ENCODE data around the gene NF1. TPM values are rescaled to one million over a fixed set of nuclear protein-coding genes. Genes with fewer than 3 reads are reported as not detected.

Gene NF1
- total RNA-seq, 4 donors from 2014 or later = 23.6 to 47.3 (median 32.0) TPM

DNA sequence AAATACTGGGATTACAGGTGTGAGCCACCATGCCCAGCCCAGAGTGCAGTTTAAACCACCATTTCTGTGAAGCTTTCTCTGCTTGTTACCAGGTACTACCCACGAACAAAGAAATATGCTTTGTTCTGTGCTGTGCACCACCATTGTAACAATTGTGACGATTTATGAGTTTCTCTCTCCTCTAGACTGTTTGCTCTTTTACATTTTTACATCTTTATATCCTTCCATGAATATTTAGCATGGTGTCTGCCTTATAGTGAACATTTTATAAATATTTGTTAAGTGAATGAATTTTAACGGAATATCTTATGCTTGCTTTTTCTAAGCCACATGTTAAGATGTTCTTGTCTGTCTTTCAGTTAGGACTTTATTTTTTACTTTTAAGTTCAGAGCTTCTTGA, 141.9 kb downstream of the NF1 start:
- ATAC-seq = no peak
- H3K27me3 ChIP-seq = no peaks in the 10 kb centered on the region
- no peak overlapping the region for H3K27ac ChIP-seq
- intact Hi-C loops (cut with DNase I; ENCODE audit: low total_unique reads) = no loop called here
- H3K9me3 ChIP-seq = no peaks in the 10 kb centered on the region
- TF ChIP-seq, protein P1, sequence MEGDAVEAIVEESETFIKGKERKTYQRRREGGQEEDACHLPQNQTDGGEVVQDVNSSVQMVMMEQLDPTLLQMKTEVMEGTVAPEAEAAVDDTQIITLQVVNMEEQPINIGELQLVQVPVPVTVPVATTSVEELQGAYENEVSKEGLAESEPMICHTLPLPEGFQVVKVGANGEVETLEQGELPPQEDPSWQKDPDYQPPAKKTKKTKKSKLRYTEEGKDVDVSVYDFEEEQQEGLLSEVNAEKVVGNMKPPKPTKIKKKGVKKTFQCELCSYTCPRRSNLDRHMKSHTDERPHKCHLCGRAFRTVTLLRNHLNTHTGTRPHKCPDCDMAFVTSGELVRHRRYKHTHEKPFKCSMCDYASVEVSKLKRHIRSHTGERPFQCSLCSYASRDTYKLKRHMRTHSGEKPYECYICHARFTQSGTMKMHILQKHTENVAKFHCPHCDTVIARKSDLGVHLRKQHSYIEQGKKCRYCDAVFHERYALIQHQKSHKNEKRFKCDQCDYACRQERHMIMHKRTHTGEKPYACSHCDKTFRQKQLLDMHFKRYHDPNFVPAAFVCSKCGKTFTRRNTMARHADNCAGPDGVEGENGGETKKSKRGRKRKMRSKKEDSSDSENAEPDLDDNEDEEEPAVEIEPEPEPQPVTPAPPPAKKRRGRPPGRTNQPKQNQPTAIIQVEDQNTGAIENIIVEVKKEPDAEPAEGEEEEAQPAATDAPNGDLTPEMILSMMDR (IDR thresholded peaks at IDR 0.05 in 4 of 5, conservative IDR thresholded peaks at IDR 0.05 in 1 of 5) = no peak
- no peak for TF ChIP-seq POLR2A (IDR thresholded peaks at IDR 0.05)
- in situ Hi-C loops (cut with MboI; ENCODE audit: low sequenced_read_pairs in 4 of 4) = loop anchor here in 1 of 4 donors (25.0 kb wide), 1 partner anchor 101 kb away; no protein-coding TSS in a partner anchor
- DNase-seq = no peak
- peaks cover 3 to 78% of the 10 kb centered on the region in 2 donors for H3K36me3 ChIP-seq
- no peak overlapping the region for H3K4me3 ChIP-seq
- no peaks in the 10 kb centered on the region for H3K4me1 ChIP-seq

DNA sequence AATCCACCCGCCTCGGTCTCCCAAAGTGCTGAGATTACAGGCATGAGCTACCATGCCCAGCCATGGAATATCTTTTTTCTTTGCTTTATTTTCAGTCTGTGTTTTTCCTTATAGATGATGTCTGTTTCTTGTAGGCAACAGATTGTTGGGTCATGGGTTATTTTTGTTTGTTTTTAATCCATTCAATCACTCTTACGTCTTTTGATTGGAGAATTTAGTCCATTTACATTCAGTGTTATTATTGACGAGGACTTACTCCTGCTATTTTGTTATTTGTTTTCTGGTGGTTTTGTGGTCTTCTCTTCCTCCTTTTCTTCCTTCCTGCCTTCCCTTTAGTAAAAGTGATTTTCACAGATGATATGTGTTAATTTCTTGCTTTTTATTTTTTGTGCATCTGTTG, 146.3 kb downstream of the NF1 start:
- Histone ChIP-seq H3K36me3 (peaks cover 0 to 61% of the 10 kb centered on the region in 2 donors), H3K27ac (no peak overlapping the region), H3K4me1 (no peaks in the 10 kb centered on the region), H3K27me3 (no peaks in the 10 kb centered on the region), H3K9me3 (no peaks in the 10 kb centered on the region), H3K4me3 (no peak overlapping the region)
- TF ChIP-seq POLR2A (IDR thresholded peaks at IDR 0.05) = no peak
- TF ChIP-seq, protein P1 (IDR thresholded peaks at IDR 0.05 in 4 of 5, conservative IDR thresholded peaks at IDR 0.05 in 1 of 5) = no peak
- intact Hi-C loops (cut with DNase I; ENCODE audit: low total_unique reads) = no loop called here
- ATAC-seq (no peak), DNase-seq (no peak)
- in situ Hi-C loops (cut with MboI; ENCODE audit: low sequenced_read_pairs in 4 of 4) = loop anchor here in 1 of 4 donors (25.0 kb wide), 1 partner anchor 96 kb away; no protein-coding TSS in a partner anchor

DNA sequence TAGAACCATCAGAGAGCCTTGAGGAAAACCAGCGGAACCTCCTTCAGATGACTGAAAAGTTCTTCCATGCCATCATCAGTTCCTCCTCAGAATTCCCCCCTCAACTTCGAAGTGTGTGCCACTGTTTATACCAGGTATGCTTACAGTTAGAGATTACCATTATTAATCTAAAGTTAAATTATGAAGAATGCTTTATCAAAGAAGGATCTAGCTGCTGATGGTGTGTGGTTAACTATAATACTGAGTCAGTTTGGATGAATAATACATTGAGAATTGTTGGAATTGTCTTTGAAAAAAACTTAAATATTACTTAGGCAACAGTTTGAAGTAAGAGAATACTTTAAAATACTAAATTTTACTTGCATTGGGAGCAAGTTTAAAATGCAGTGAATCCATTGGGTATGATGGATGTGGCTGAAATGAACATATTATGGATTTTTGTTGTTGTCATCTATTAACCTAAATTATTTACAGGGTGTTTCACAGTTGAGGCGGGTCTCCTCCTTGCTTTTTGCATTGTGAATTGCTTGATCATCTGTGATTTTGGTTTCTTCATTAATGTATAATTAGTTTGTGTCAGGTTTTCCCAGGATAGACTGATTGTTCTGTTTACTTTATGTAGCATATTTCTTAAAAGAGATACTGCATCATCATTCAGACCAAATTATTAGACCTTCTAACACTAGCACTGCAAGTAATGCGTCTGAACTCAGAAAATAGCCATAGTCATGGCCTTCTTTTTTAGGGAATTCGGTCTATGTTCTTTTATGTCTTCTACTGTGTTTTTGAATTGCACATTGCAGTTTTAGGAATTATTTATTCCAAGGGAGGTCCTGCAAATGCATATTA, 154.4 kb downstream of the NF1 start:
- intact Hi-C loops (cut with DNase I; ENCODE audit: low total_unique reads) = no loop called here
- no peaks in the 10 kb centered on the region for H3K27me3 ChIP-seq
- no peak overlapping the region for H3K27ac ChIP-seq

DNA sequence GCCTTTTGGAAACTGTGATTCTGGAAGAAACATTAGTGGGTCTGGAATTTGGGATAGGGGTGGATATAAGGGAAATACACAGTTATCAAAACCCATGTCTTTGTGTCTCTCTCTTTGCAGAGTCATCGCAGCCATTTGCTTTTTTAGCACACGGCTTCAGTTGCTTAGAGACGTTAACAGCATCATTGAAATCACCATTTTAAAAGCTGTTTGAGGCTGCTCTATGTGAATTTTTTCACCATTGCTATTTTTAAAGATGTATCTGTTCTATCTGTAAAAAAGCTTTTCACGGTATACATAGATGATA, 155.0 kb downstream of the NF1 start:
- no peak for TF ChIP-seq POLR2A (IDR thresholded peaks at IDR 0.05)
- TF ChIP-seq, protein P1 (IDR thresholded peaks at IDR 0.05 in 4 of 5, conservative IDR thresholded peaks at IDR 0.05 in 1 of 5) = no peak
- Histone ChIP-seq H3K27ac (no peak overlapping the region), H3K9me3 (no peaks in the 10 kb centered on the region), H3K27me3 (no peaks in the 10 kb centered on the region), H3K4me3 (no peak overlapping the region), H3K36me3 (peaks cover 0 to 11% of the 10 kb centered on the region in 2 donors), H3K4me1 (peaks cover 0 to 8% of the 10 kb centered on the region in 2 donors)
- intact Hi-C loops (cut with DNase I; ENCODE audit: low total_unique reads) (no loop called here), in situ Hi-C loops (cut with MboI; ENCODE audit: low sequenced_read_pairs in 4 of 4) (loop anchor here in 1 of 4 donors (25.0 kb wide), 1 partner anchor 88 kb away; no protein-coding TSS in a partner anchor)
- DNase-seq = no peak
- ATAC-seq = no peak

More for the DNA sequence above, 154.4 kb downstream of the NF1 start:
- ATAC-seq (no peak), DNase-seq (no peak)
- in situ Hi-C loops (cut with MboI; ENCODE audit: low sequenced_read_pairs in 4 of 4) = loop anchor here in 1 of 4 donors (25.0 kb wide), 1 partner anchor 88 kb away; no protein-coding TSS in a partner anchor
- Histone ChIP-seq H3K4me1 (peaks cover 0 to 8% of the 10 kb centered on the region in 2 donors), H3K4me3 (no peak overlapping the region), H3K36me3 (peaks cover 0 to 12% of the 10 kb centered on the region in 2 donors), H3K9me3 (no peaks in the 10 kb centered on the region)
- TF ChIP-seq POLR2A (IDR thresholded peaks at IDR 0.05) = no peak
- TF ChIP-seq, protein P1 (IDR thresholded peaks at IDR 0.05 in 4 of 5, conservative IDR thresholded peaks at IDR 0.05 in 1 of 5) = no peak
